ENCODE data around the gene CX3CL1.

DNA sequence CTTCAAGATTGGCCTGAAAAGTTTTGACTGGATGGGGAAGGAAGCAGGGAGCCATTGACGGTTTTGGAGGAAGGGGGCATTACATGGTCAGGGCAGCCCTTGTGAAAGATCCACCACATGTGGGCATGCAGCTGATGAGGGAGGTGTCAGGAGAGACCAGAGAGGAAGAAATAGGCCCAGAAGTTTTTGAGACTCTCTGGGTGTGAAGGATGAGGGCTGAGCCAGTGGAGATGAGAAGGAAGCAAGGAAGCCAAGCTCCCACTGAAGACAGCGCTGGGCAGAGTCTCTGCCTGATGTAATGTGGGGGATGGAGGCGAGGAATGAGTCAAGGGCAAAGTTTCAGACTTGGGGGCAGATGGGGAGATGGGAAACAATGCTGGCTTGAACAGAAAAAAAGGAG is 32.8 kb downstream of the CX3CL1 start:
- TF ChIP-seq, protein P1, sequence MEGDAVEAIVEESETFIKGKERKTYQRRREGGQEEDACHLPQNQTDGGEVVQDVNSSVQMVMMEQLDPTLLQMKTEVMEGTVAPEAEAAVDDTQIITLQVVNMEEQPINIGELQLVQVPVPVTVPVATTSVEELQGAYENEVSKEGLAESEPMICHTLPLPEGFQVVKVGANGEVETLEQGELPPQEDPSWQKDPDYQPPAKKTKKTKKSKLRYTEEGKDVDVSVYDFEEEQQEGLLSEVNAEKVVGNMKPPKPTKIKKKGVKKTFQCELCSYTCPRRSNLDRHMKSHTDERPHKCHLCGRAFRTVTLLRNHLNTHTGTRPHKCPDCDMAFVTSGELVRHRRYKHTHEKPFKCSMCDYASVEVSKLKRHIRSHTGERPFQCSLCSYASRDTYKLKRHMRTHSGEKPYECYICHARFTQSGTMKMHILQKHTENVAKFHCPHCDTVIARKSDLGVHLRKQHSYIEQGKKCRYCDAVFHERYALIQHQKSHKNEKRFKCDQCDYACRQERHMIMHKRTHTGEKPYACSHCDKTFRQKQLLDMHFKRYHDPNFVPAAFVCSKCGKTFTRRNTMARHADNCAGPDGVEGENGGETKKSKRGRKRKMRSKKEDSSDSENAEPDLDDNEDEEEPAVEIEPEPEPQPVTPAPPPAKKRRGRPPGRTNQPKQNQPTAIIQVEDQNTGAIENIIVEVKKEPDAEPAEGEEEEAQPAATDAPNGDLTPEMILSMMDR (IDR thresholded peaks at IDR 0.05; ENCODE audit: insufficient read depth, low read depth, low read length): no peak
- TF ChIP-seq EZH2 (IDR thresholded peaks at IDR 0.05; ENCODE audit: insufficient read depth, low read length): no peak
